GM21786 (cell line): ENCODE data around the gene PCID2.
"Not testable (repeated sequence)": the region's sequence is repeated elsewhere in the genome, so short reads cannot be mapped to it uniquely, and the experiment has no call there.

ENCODE experiments used
- ATAC-seq: cut with Tn5 transposase; IDR thresholded peaks from one replicate; pipeline ENCODE4 v1.9.1; 2021; ENCODE audit not compliant: unreplicated experiment

Gene PCID2

GRCh38 chr13:113167155-113167554 is 41.3 kb downstream of the PCID2 start:
- ATAC-seq: no peak

- no peak for ATAC-seq
These were observed 41.8 kb downstream of the PCID2 start for GRCh38 chr13:113166681-113167080.

- ATAC-seq: no peak
These were observed 42.2 kb downstream of the PCID2 start for GRCh38 chr13:113166266-113166665.

GRCh38 chr13:113164492-113164891 is 44.0 kb downstream of the PCID2 start:
- no peak for ATAC-seq

GRCh38 chr13:113162783-113163685 is 45.4 kb downstream of the PCID2 start:
- no peak for ATAC-seq

GRCh38 chr13:113161975-113162374 is 46.5 kb downstream of the PCID2 start:
- ATAC-seq: not testable (repeated sequence)

- ATAC-seq: no peak
These were observed 47.0 kb downstream of the PCID2 start for GRCh38 chr13:113161433-113161832.

- ATAC-seq: no peak
These were observed 47.5 kb downstream of the PCID2 start for GRCh38 chr13:113160983-113161382.

- no peak for ATAC-seq
These were observed 48.8 kb downstream of the PCID2 start for GRCh38 chr13:113159701-113160100.

- ATAC-seq: no peak
These were observed 49.5 kb downstream of the PCID2 start for GRCh38 chr13:113158946-113159345.

GRCh38 chr13:113157929-113158747 is 50.3 kb downstream of the PCID2 start, which contains the start of gene PROZ:
TSS of gene PROZ (plus strand) at chr13:113158648. CDS start at chr13:113158661, 13 bp downstream.
- no peak for ATAC-seq

GRCh38 chr13:113157206-113157928 is 51.1 kb downstream of the PCID2 start:
- ATAC-seq: no peak

- no peak for ATAC-seq
These were observed 52.4 kb downstream of the PCID2 start for GRCh38 chr13:113155982-113156655.

GRCh38 chr13:113155201-113155600 is 53.3 kb downstream of the PCID2 start:
- no peak for ATAC-seq

GRCh38 chr13:113153810-113154748 is 54.4 kb downstream of the PCID2 start:
- no peak for ATAC-seq

GRCh38 chr13:113152984-113153809 is 55.3 kb downstream of the PCID2 start:
- ATAC-seq: no peak

GRCh38 chr13:113152691-113152983 is 55.8 kb downstream of the PCID2 start:
- ATAC-seq: no peak

- ATAC-seq: no peak
These were observed 56.5 kb downstream of the PCID2 start for GRCh38 chr13:113151745-113152690.
